HG03159 (cell line): ENCODE measurements around the gene HPCAL4.

Source experiments
- ATAC-seq: cut with Tn5 transposase; IDR thresholded peaks from one replicate; pipeline ENCODE4 v1.9.1; 2021; ENCODE audit warnings: mild to moderate bottlenecking, moderate library complexity; ENCODE audit not compliant: unreplicated experiment

Gene HPCAL4

DNA sequence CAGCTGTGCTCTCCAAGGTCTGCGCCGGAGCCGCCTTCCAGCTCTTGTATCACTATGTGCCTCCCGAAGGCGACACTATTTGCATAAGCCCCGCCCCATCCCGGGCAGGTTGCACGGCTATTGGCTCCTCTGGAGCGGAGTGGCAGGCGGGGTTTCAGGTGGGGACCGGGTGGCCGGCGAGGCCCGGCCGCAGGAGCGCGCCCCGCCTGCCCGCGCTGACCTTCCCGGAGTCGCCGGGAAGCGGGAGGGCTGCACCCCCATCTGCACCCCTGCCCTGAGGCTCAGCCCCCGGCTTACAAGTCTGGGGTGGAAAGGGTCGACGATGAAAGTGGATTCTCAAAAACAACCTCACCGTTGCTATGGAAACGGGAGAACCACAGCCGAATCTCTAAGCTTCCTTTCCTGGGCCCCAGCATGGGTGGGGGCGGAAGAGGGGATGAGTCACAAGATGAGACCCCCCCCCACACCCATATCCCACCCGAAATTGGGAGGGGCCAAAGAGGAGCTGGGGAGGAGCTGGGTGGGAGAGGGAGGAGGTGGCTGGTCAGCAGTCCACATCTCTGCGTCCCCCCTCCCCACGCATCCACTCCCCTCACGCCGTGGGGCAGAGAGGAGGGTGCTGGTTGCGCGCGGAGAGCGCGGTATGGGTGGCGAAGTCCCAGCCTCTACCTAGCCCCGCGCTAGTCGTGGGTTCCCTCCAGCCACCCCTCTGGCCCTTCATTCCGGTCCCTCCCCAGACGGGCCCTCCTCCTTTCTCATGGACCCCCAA is at the start of gene HPCAL4:
TSS of gene HPCAL4 (minus strand) at position 51 of the 769 bp plus-strand sequence. CDS start 6,830 bp downstream, outside the sequence.
- ATAC-seq, result peak; percentile 81

DNA sequence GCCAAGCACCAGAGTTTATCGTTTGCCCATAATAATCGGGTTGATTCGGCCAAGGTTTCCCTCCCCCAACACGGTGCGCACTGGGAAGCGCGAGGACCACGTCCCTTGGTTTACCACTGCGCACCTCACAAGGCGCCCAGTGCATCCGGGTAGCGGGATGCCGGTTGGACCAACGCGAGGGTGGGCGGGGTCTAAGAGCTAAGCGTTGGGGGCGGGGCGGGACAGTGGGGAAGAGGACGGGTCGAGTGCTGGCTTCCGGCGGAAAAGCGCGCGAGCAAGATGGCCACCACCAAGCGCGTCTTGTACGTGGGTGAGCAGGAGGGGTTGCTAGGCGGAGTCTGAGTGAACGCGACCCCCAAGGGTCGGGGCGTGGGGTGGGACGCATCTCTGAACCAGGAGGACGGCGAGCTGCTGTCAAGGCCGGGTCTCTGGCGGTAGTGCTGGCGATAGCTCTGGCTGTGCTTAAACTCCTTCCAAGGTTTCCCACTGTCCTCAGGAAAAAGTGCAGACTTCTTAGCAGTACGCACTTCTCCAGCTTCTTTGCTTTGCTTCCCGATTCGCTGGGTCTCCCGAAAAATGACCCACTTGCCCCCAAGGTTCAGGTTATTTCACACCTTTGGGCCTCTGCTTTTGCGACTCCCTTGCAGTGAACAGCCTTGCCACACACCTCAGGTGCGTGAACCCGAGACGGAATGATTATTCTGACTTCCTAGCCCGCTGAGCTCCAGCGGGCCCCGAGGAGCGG is 47.6 kb upstream of the HPCAL4 start, which contains the start of gene PPIE:
TSS of gene PPIE (plus strand) at position 261 of the 745 bp plus-strand sequence. CDS start at position 280, 19 bp downstream.
- ATAC-seq, result peak; percentile 86

DNA sequence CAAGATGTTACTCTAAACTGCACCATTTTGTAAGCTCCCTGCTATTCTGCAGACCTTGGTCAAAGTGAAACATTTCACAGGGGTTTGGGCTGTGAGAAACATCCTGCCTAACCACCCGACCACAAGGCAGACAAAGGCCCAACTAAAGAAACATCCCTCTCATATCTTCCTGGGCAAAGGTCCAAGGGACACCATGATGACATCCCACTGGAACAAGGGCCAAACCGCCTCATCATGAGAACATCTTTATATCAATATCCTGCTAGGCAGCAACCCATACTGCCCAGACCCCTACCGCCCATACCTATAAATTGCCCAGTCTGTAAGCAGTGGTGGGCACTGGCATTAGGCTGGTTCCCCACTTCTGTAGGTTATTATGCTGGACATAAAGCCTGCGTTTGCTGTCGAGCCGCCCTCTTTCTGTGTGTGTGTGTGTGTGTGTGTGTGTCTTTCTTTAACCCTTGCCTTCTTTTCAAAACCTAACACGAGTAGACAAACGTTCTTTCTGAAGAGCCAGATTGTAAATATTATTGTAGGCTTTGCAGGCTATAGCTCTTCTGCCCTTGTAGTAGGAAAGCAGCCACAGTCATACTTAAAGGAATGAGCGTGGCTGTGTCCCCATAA is 46.4 kb upstream of the HPCAL4 start:
- ATAC-seq, result no peak

DNA sequence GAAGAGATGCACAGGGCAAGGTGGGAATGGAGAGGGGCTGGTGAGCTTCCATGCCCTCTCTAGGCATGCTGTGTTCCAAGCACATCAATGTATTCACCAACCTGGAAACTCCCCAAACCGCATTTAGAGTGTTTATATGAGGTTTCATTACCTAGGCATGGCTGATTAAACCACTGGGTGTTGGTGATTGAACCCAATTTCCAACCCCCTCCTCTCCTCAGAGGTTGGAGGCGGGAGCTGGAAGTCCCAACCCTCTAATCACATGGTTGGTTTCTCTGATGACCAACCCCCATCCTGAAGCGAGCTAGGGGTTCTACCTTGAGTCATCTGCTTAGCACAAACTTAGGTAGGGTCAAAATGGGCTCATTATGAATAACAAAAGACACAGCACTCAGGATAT is 44.5 kb upstream of the HPCAL4 start:
- ATAC-seq, result no peak

DNA sequence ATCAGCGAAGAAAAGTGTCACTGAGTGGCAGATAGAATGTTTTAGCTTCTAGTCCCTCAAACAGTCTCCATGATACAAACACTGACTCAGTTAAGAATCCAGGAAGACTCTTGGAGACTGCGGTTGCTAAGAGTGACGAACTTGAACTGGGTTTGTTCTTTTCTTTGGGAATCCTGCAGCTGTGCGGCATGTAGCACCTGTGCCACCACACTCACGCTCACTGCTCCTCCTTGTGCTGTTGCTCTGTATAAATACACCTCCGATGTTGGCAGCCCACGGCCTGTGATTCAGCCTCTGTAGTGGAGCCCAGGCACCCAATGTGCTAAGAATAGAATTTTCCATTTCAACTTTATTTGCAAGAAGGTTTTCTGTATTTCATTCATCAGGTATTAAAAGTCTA is 41.9 kb upstream of the HPCAL4 start:
- ATAC-seq, result no peak

DNA sequence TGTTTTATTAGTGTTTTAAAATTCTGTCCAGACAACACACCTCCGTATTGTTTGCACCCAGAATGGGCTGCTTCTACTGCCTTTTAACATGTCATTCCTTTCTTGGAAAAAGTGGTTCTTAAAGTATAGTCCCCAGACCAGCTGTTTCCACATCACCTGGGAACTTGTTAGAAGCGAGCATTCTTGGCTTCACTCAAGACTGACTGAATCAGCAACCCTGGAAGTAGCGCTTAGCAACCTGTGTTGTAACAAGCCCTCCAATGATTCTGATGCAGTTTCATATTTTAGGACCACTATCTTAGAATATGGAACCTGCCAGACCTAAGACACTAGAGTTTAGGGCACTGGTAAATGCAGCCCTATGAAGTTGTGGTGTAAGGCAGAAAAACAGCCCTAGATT is 41.5 kb upstream of the HPCAL4 start:
- ATAC-seq, result no peak

DNA sequence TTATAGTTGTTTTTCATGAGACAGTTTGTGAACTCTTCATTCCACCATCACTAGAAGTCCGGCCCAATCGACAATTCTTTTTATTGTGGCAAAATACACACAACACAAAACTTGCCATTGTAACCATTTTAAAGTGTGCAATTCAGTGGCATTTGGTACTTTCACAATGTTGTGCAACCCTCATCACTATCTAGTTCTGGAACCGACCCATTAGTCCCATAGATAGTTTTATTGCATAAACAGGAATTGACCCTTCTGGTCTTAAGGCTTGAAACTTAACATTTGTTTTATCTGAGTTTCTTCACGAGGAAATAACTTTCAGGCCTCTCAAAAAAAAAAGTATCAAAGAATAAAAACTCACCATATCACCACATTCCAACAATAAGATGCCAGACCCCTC is 38.6 kb upstream of the HPCAL4 start:
- ATAC-seq, result no peak

DNA sequence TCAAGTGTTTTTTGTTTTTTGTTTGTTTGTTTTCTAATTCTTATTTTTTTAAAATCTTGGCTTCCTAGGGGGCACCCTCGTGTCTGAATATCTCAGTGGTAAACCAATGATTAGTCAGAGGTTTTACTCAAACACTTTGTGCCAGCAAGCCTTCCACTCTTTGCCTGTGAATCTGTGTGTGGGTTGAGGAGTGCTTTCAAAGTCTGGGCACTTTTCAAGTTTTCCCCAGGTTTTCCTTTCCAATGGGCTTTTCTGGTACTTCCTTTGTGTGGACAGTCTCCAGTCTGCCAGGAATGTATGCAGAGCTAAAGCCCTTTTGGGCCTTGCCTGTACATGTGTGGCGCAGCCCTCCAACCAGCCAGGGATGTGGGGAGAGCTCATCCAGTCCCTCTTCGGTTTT is 37.8 kb upstream of the HPCAL4 start:
- ATAC-seq, result no peak

DNA sequence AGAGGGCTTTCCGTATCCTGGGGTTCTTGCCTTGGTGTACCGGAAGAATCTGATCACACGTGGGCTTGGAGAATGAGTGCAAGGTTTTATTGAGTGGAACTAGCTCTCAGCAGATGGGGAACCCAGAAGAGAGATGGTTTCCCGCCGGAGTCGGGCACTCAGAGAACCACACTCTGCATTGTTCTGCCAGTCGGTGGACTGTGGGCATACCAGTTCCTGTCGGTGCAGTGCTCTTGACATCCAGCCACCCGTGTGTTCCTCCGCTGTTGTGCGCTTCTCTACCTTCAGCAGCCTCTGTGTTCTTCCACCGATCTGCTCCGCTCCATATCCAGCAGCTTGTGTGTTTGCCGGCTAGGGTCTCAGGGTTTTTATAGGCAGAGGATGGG is 36.7 kb upstream of the HPCAL4 start:
- ATAC-seq, result no peak

DNA sequence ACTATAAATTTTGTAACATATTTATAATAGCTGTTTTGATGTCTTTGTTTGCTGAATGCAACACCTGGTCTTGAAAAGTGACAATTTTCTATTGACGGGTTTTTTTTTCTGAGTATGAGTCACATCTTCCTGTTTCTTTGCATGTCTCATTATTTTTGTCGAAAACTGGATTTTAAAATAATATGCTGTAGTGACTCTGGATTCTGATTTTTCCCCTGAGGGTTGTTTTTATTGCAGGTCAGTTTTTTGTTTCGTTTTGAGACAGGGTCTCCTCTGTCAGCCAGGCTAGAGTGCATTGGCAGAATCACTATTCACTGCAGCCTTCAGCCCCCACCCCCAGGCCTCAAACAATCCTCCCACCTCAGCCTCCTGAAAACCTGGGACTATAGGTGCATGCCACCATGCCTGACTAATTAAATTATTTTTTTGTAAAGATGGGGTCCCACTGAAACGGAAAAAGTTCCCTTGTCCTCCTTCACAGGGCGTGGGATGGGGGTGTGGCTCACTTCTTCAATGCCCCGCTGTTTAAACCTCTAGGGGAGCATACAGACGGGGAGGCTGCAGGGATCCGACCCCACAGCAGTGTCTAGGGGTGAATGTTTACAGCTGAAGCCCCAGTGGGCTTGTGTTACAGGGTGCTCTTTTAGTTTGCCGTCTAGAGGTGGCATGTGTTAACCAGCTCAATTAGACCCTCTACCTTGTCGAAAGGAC is 36.1 kb upstream of the HPCAL4 start:
- no peak for ATAC-seq

DNA sequence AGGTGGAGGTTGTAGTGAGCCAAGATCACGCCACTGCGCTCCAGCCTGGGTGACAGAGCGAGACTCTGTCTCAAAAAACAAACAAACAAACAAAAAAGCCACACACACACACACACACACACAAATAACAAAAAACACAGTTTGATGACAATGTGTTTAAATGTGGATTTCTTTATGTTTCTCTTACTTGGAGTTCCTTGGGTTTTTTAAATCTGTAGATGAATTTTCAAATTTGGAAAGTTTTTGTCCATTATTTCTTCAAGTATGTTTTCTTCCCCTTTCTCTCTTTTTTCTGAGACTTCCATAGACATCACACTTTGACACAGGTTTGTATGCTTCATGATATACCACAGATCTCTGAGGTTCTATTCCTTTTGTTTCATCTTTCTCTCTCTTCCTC is 35.4 kb upstream of the HPCAL4 start:
- no peak for ATAC-seq

DNA sequence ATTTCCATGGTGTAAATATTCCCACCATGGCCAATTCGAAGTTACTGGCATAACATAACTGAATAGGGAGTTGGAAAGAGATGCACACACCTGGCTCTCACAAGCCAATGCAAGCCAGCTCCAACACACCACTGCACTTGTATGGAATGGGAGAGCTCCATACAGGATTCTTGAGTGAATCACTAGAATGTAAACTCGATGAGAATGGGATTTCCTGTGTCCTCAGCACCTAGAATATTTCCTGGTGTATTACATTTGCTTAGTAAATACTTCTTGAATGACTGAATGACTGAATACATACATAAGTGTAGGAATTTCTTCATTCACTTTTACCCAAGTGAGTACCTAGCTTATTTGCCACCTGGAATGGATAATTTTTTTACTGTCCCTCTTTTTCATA is 31.3 kb upstream of the HPCAL4 start:
- ATAC-seq, result no peak

DNA sequence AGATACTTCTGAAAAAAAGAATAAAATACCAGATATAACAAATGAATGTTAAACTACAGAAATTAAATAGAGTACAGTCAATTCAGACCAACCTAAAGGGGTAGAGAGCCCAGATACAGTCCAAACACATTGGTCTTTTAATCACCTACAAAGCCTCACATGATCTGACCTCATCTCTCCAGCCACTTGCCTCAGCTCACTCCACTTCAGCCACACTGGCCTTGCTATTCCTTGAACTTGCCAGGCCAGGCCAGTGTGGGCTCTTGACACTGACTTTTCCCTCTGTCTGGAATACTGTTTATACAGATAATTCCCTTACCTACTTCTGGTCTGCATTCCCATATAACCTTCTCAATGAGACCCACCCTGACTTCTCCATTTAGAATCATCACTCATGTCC is 30.4 kb upstream of the HPCAL4 start:
- no peak for ATAC-seq

DNA sequence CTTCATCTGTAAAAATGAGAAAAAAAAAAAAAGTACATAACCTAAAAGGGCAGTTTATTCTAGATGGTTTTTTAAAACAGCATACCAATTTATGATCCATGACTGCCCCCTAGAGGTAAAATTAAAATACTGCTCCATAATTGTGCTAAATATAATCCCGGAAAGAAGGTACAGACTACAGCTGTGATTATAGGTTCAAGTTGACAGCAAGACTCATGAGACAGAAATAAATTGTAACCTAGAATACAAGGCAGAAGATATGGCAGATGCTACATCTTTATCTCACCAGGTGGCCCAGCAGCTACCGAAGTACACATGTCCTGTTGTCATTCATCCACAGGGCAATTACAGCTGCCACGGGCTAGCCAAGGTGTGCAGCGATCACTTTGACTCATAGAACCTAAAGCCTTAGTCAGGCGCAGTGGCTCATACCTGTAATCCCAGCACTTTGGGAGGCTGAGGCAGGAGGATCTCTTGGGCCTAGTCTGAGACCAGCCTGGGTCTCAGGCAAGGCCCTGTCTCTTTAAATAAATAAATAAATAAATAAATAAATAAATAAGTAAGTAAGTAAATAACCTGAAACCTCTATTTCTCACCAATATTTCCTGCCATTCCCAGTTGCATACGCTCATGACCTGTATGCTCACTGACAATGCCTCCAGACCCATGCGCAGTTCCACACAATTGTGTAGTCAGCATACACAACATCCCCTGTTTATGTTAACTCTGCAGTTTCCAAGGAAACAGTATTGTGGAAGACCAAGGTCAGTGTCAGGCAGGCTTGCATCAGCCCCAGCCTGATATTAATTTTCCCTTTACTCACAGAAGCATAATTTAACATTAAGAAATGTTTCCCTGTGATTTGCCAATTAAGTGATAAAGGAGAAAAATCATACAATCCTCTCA is 29.1 kb upstream of the HPCAL4 start:
- ATAC-seq, result no peak

DNA sequence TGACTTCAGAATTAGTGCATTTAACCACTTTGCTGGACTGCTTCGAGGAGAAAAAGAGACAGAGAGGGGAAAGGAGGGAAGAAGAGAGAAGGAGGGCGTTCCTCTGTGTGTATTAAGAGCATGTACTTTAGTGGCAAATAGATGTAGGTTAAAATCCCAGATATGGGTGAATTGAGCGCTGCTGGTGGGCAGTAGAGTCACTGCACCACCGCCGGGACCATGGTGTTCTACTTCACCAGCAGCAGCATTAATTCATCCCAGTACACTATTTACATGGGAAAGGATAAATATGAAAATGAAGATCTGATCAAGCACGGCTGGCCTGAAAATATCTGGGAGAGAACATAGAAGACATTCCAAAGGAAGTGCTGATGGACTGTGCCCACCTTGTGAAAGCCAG is 26.6 kb upstream of the HPCAL4 start:
- no peak for ATAC-seq

DNA sequence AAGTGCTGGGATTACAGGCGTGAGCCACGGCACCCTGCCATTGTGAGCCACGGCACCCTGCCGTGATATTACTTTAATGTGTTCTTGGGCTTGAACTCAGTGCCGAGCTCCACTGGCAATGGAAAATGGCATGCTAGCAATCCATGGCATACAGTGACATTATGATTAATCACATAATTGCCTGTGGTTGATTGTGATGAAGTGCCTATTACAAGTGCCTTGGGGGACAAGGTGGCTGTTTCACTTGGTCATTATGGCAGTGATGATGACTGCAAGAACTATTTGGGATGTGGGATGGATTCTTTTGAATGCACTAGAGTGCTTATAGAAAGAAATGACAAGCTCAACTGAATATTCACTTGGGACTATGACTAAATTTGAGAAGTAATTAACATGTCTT is 22.3 kb upstream of the HPCAL4 start:
- no peak for ATAC-seq

DNA sequence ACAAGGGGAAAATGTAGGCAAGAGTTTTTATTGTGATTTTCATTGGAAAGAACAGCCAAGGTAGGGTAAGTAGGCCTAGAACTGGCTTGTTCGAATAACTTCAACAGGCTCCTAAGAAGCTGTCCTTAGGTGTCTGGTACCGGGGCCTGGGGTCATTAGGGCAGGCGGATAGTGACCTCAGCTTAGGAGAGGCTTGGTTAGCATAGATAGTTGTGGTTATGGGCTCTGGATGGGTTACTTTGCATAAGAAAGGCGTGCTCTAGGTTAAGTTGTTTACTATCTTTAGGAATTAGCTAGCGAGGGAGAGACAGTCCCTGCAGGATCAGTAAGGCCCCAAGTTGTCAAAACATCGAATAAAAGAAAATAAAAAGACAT is 20.7 kb upstream of the HPCAL4 start:
- ATAC-seq, result no peak

DNA sequence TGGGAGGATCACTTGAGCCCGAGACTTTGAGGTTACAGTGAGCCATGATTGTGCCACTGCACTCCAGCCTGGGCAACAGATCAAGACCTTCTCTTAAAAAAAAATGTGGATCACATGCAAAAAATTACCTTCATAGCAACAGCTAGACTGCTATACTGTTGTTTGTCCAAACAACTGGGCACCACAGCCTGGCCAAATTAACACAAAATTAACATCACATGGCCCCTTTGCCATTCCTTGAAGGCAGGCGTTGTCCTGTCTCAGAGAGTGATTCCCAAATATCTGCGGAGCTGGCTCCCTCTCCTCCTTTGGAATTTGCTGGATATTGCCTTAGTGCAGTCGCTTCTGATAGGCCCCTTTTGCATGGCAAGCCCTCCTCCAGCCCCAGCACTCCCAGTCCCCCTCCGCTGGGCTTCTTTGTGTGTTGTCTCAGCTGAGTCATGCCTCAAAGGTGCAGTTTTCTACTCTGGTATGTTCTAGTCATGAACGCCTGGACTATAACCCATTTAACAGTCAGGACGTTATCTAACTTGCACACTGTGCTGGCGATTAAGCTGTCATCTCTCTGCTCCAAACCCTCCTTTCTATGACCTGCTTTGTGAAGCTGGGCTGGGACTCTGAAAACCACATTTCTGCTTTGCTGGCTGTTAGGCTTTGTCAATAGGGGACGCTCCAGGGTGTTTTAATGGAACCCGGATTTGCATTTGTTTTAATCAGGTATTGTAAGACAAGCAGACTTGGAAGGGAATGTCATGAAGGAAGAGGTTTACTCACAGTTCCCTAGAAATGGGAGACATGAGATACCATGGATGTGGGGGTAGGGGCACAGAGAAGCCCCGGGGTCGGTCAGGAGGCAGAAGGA is 20.1 kb upstream of the HPCAL4 start:
- no peak for ATAC-seq

DNA sequence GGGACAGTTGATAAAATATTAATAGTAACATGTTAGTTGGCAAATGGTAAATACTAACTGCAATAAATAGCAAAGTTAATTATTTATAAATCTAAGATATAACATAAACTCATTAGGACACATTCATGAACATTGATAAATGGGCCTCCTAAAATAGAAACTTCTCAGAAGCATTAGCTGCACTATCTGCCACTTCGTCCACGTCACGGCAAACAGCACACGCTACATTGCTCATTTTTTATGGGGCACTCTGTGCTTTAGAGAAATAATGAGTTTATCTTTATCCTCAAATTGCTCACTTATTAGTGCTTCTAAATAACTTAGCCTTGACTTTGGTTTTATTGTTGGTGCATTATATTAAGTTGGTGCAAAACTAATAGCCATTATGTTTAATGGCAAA is 16.3 kb upstream of the HPCAL4 start:
- no peak for ATAC-seq
